Ovary (tissue), 9 donors: Measurements from ENCODE around the gene SMIM24. TPM values are rescaled to one million over a fixed set of nuclear protein-coding genes. Genes with fewer than 3 reads are reported as not detected.
A peak's percentile ranks its signal among the peaks of the same experiment; 100 is the strongest.

Source experiments
- DNase-seq, 5 donors: peaks; one replicate each; pipeline ENCODE4 v3.0.0-alpha.2; 2019 to 2020
- H3K27ac ChIP-seq, 2 donors: fragments of 200-600 bp; one replicate each; pipeline versions ENCODE4 v1.5.1 to v1.8.0; 2019 to 2022
- H3K27me3 ChIP-seq: fragments of 200-600 bp; one replicate; pipeline ENCODE4 v1.8.0; 2022
- H3K36me3 ChIP-seq: fragments of 200-600 bp; sonication (generic); one replicate; pipeline ENCODE4 v1.5.1; 2019
- H3K4me1 ChIP-seq: one replicate; pipeline ENCODE4 v1.8.1; 2013; ENCODE audit warnings: mild to moderate bottlenecking, moderate library complexity; ENCODE audit not compliant: insufficient read depth
- H3K4me3 ChIP-seq: fragments of 200-600 bp; sonication (generic); one replicate; pipeline ENCODE4 v1.5.1; 2017
- H3K9me3 ChIP-seq, 2 donors: fragments of 200-600 bp in 1 of 2; sonication (generic) in 1 of 2; one replicate each; pipeline versions ENCODE4 v1.5.1 to v1.8.1; 2013 to 2019; ENCODE audit warnings: mild to moderate bottlenecking in 1 of 2, moderate library complexity in 1 of 2
- EP300 ChIP-seq: sonication (generic); formaldehyde crosslinking; IDR thresholded peaks from one replicate; pipeline ENCODE4 v1.6.1; 2017; ENCODE audit warnings: antibody characterized with exemption
- POLR2A ChIP-seq: fragments of 450-650 bp; IDR thresholded peaks from one replicate; pipeline ENCODE4 v1.6.1; 2017; ENCODE audit warnings: antibody characterized with exemption, mild to moderate bottlenecking, moderate library complexity
- WGBS, 3 donors: extraction: QIAGEN DNeasy Blood & Tissue Kit in 1 of 3; methylation state at CpG; one replicate each; pipeline versions ENCODE4 v1.1.5 to v1.1.7; 2013 to 2017; 5-methylcytosine and 5-hydroxymethylcytosine counted together
- intact Hi-C, 4 donors: fragments of 100-400 bp; cut with DNase I; formaldehyde crosslinking; loops; one replicate each; pipeline versions ENCODE4 v1.11.0 to v1.15.1; 2022 to 2023
- polyA plus RNA-seq, 2 donors: library from polyadenylated mRNA; stranded (reverse); fragments of 200-250 nt in 1 of 2; fragments of 350-450 nt in 1 of 2; fragmentation: Illumina TruSeq in 1 of 2; extraction: RNeasy Lipid Tissue Mini Kit (QIAGEN cat#74804) in 1 of 2; gene quantifications; one replicate each; pipeline ENCODE4 v1.2.3, GENCODE V29; 2013 to 2014
- total RNA-seq, 7 donors: library from RNA; depleted of rRNA in 2 of 7; stranded (reverse); fragments of >200 nt in 2 of 7; fragmentation: NEBNext Ultra II Directional in 3 of 7; extraction: Animal tissue kit (Norgen Biotek cat#: 25700) in 3 of 7; gene quantifications; one replicate each; pipeline versions ENCODE4 v1.1.0 to v1.2.4, GENCODE V29; 2016 to 2023
- TF ChIP-seq, protein P1 (sequence below), 3 donors: fragments of 450-650 bp in 2 of 3; fragments of 200-600 bp in 1 of 3; IDR thresholded peaks; one replicate each; pipeline versions ENCODE4 v1.5.1 to v1.8.0; 2016 to 2022; ENCODE audit warnings: antibody characterized with exemption in 3 of 3, mild to moderate bottlenecking in 1 of 3
- donor health status: DM: no; HTN: no; CAD: no; lungs with moderate emphysema.
- donor health status: DM: no; HTN: no; CAD: no.
- donor health status: Bipolar disorder and iron deficiency.
- donor health status: DM: yes; HTN: yes; CAD: no.
- donor health status: DM: no; HTN: no; CAD: no.
- donor health status: DM: yes; HTN: yes; CAD: no.

The SMIM24 gene
- total and polyA plus RNA-seq, 9 donors: 0.10 to 2.6 (median 0.94) TPM; not detected in 3

DNA sequence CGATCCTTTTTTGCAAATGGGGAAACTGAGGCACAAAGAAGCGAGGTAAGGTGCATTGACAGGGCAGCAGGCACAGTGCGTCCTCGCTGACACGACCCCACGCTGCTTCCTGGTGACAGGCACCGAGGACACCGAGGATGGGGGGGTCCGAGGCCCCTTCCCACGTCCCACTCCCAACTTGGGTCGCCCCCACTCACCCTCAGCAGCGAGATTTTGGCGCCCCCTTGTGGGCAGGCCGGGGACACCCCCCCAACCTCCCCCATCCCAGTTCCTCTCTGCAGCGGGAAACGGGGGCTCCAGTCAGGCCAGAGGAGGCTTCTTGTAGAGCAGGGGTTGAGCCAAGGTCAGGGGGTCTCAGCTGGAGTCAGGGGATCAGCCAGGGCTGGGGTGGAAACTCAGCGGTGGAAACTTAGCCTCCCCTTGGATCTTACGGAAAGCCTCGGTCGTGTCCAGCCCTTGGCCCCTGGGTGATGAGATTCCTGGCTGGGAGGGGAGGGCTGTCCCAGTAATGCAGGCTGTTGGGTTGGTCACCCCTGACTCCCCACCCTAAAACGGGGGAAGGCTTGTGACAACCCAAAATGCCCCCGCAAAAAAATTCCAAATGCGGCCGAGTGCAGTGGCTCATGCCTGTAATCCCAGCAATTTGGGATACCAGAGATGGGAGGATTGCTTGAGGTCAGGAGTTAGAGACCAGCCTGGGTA lies 8.2 kb downstream of the SMIM24 start:
- DNase-seq: peak in 4 of 5 donors; percentile 62 to 76 (median 70)
- H3K27ac ChIP-seq: no peak overlapping the region
- intact Hi-C loops: loop anchor here in 2 of 4 donors (2.0 kb wide), 1 partner anchor 145 kb away; no protein-coding TSS in a partner anchor

DNA sequence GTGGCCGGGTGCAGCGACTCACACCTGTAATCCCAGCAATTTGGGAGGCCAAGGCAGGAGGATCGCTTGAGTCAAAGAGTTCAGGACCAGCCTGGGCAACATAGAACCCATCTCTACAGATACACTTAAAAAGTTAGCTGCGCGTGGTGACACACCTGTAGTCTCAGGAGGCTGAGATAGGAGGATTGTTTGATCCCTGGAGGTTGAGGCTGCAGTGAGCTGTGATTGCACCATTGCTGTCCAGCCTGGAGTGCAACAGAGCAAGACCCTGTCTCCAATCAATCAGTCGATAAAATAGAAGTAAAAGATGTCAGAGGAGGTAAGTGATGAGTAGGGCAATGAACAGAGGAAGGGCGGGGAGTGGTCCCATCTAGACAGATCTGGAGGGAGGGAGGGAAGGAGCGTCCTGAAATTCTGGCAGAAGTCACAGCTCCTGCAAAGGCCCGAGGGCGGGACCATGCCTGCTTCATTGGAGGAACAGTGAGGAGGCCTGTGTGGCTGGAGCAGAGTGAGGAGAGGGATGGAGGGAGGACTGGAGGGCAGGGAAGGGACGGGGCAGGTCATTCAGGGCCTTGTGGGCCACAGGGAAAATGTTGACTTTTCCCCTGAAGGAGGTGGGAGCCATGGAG lies 9.7 kb downstream of the SMIM24 start:
- Histone ChIP-seq H3K27ac (no peak overlapping the region), H3K4me1 (peaks cover 5% of the 10 kb centered on the region), H3K9me3 (no peaks in the 10 kb centered on the region), H3K4me3 (no peak overlapping the region), H3K27me3 (no peaks in the 10 kb centered on the region), H3K36me3 (no peaks in the 10 kb centered on the region)
- DNase-seq: no peak
- TF ChIP-seq, protein P1, sequence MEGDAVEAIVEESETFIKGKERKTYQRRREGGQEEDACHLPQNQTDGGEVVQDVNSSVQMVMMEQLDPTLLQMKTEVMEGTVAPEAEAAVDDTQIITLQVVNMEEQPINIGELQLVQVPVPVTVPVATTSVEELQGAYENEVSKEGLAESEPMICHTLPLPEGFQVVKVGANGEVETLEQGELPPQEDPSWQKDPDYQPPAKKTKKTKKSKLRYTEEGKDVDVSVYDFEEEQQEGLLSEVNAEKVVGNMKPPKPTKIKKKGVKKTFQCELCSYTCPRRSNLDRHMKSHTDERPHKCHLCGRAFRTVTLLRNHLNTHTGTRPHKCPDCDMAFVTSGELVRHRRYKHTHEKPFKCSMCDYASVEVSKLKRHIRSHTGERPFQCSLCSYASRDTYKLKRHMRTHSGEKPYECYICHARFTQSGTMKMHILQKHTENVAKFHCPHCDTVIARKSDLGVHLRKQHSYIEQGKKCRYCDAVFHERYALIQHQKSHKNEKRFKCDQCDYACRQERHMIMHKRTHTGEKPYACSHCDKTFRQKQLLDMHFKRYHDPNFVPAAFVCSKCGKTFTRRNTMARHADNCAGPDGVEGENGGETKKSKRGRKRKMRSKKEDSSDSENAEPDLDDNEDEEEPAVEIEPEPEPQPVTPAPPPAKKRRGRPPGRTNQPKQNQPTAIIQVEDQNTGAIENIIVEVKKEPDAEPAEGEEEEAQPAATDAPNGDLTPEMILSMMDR (IDR thresholded peaks at IDR 0.05): no peak
- TF ChIP-seq EP300 (no peak), POLR2A (no peak)
- 51 to 58% (median 56%) methylated on average over 11 of the region's 11 CpGs for WGBS, 3 donors
- intact Hi-C loops: loop anchor here in 1 of 4 donors (2.0 kb wide), 1 partner anchor 144 kb away; no protein-coding TSS in a partner anchor

More for the DNA sequence above, 8.2 kb downstream of the SMIM24 start:
- no peaks in the 10 kb centered on the region for H3K36me3 ChIP-seq
- H3K9me3 ChIP-seq: no peaks in the 10 kb centered on the region
- 12 to 24% (median 13%) methylated on average over 19 to 24 of the region's 24 CpGs for WGBS, 3 donors
- H3K4me3 ChIP-seq: no peak overlapping the region
- H3K4me1 ChIP-seq: peaks cover 5% of the 10 kb centered on the region
- TF ChIP-seq, protein P1 (IDR thresholded peaks at IDR 0.05): peak; percentile 65 to 88 (median 81)
- TF ChIP-seq EP300: no peak
- H3K27me3 ChIP-seq: no peaks in the 10 kb centered on the region

DNA sequence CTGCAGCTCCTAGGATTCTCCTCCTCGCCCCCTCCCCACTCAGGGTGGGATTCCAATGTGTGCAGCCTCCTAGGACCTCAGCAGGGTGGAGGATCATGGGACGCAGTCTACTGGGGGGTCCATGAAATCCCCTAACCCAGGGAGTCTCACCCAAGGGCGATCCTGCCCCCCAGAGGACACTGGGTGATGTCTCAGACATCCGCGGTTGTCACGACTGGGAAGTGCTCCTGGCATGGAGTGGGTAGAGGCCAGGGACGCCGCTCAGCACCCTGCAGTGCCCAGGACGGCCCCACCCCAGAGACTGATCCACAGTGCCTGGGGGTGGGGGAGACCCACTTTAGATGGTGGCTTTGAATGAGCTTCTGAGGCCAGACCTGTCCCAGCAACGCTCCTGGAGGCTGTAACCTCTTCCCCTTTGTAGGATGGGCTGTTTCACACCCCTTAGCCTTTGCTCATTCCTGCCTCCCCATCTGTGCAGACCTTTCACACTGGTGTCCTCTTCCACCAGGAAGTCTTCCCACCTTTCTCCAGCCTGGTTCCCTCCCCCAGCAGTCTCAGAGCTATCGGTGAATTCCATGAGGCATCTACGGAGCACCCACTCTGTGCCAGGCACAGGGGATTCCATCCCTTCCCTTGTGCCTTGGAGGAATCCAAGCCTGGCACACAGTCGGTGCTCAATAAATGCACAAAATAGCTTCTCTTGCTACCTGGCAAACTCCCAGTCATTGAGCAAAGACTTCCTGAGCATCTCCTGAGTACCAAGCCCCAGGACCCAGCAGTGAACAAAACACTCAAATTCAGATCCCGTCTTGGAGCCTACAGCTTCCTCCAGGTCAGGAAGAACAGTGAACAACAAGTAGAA lies 10.5 kb downstream of the SMIM24 start:
- intact Hi-C loops: loop anchor here in 1 of 4 donors (2.0 to 5.0 kb wide), 2 partner anchors 38 to 143 kb away; no protein-coding TSS in a partner anchor
- H3K27me3 ChIP-seq: no peaks in the 10 kb centered on the region
- no peak overlapping the region for H3K4me3 ChIP-seq
- WGBS, 3 donors: 57 to 61% (median 59%) methylated on average over 13 to 14 of the region's 14 CpGs
- H3K27ac ChIP-seq: peak overlapping the region in 1 of 2 donors; percentile 40
- TF ChIP-seq, protein P1 (IDR thresholded peaks at IDR 0.05): peak in 1 of 3 donors; percentile 7
- TF ChIP-seq EP300: no peak
- H3K4me1 ChIP-seq: peaks cover 5% of the 10 kb centered on the region
- H3K36me3 ChIP-seq: no peaks in the 10 kb centered on the region
- no peak for DNase-seq
- H3K9me3 ChIP-seq: no peaks in the 10 kb centered on the region

DNA sequence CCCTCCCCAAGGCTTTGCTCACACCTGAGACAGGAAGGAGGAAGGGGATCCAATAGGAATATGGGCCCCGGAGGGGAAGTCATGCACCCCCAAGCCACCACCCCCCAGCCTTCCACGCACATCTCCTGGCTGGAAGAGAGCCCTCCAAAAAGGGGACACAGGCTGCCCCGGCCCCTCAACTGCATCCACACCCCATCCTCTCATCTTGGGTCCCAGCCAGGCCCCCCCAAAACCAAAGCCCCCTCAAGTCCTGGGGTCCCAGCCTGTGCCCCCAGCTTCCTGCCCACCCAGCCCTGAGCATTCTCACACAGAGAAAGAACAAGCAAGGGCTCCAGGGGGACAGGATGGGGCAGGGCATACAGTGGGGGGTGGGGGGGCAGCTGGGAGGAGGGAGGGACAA lies 12.1 kb downstream of the SMIM24 start:
- 71 to 88% (median 75%) methylated on average over 2 to 3 of the region's 3 CpGs for WGBS, 3 donors
- H3K27me3 ChIP-seq: no peaks in the 10 kb centered on the region
- peak overlapping the region; percentile 40 to 64 for H3K27ac ChIP-seq
- TF ChIP-seq POLR2A (no peak), EP300 (no peak)
- TF ChIP-seq, protein P1 (IDR thresholded peaks at IDR 0.05): no peak
- intact Hi-C loops: loop anchor here in 1 of 4 donors (5.0 kb wide), 1 partner anchor 36 kb away; no protein-coding TSS in a partner anchor
- no peak overlapping the region for H3K4me3 ChIP-seq
- no peaks in the 10 kb centered on the region for H3K36me3 ChIP-seq
- peaks cover 7% of the 10 kb centered on the region for H3K4me1 ChIP-seq
- peak in 1 of 5 donors; percentile 59 for DNase-seq
- no peaks in the 10 kb centered on the region for H3K9me3 ChIP-seq
